ENCODE measurements around the gene DUSP10.

DNA sequence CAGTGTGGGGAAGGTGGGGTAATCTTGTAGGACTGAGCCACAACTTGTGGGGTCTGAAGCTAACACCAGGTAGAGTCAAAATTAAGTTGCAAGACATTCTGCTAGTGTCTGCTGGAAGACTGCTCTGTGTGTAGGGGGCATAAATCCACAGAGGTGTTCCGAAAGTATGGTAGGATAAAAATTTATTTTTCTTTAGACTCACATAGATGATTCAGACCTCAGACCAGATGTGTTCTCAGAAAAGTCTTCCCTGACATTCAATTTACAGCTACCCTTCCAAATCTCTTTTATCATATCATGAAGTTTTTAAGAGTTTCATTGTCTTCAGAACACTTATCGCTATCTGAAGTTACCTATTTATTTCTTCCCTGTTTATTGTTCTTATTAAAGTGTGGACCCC is 21.3 kb downstream of the DUSP10 start:
- TF ChIP-seq, protein P1, sequence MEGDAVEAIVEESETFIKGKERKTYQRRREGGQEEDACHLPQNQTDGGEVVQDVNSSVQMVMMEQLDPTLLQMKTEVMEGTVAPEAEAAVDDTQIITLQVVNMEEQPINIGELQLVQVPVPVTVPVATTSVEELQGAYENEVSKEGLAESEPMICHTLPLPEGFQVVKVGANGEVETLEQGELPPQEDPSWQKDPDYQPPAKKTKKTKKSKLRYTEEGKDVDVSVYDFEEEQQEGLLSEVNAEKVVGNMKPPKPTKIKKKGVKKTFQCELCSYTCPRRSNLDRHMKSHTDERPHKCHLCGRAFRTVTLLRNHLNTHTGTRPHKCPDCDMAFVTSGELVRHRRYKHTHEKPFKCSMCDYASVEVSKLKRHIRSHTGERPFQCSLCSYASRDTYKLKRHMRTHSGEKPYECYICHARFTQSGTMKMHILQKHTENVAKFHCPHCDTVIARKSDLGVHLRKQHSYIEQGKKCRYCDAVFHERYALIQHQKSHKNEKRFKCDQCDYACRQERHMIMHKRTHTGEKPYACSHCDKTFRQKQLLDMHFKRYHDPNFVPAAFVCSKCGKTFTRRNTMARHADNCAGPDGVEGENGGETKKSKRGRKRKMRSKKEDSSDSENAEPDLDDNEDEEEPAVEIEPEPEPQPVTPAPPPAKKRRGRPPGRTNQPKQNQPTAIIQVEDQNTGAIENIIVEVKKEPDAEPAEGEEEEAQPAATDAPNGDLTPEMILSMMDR (IDR thresholded peaks at IDR 0.05), result no peak
- TF ChIP-seq POLR2A (IDR thresholded peaks at IDR 0.05), result no peak
